HepG2 (cell line): ENCODE data around the gene CDYL. TPM values are rescaled to one million over a fixed set of nuclear protein-coding genes. Genes with fewer than 3 reads are reported as not detected.

Experiments
- EED ChIP-seq: sonication (generic); formaldehyde crosslinking; IDR thresholded peaks from 2 replicates; pipeline ENCODE4 v1.5.0; 2020; ENCODE audit warnings: mild to moderate bottlenecking, missing genetic modification reagents
- FOXA3 ChIP-seq: IDR thresholded peaks from 2 replicates; pipeline ENCODE4 v1.6.1; 2016; ENCODE audit warnings: missing genetic modification reagents, missing compliant biosample characterization
- KDM1A ChIP-seq: IDR thresholded peaks from 2 replicates; pipeline ENCODE4 v1.6.1; 2016; ENCODE audit warnings: missing compliant biosample characterization
- MEF2D ChIP-seq: sonication (generic); formaldehyde crosslinking; IDR thresholded peaks from 2 replicates; pipeline ENCODE4 v1.5.1; 2020; ENCODE audit warnings: mild to moderate bottlenecking, missing genetic modification reagents
- NFIC ChIP-seq: IDR thresholded peaks from 2 replicates; pipeline ENCODE4 v1.6.1; 2012; ENCODE audit warnings: mild to moderate bottlenecking, low read length, inconsistent platforms
- POLR2AphosphoS2 ChIP-seq: IDR thresholded peaks from 2 replicates; pipeline ENCODE4 v1.6.1; 2011; ENCODE audit warnings: low read depth, low read length, improper control_type of control experiment
- SCMH1 ChIP-seq: sonication (generic); formaldehyde crosslinking; IDR thresholded peaks from 2 replicates; pipeline ENCODE4 v1.9.0; 2021; ENCODE audit warnings: missing genetic modification reagents, mild to moderate bottlenecking, borderline replicate concordance
- SRSF4 ChIP-seq: fragments of 200-400 bp; formaldehyde crosslinking; IDR thresholded peaks from one replicate; pipeline ENCODE4 v1.6.1; 2018; ENCODE audit warnings: mild to moderate bottlenecking, low read depth, low read length, moderate library complexity; ENCODE audit not compliant: poor library complexity, severe bottlenecking
- TAF1 ChIP-seq: sonication (generic); formaldehyde crosslinking; IDR thresholded peaks from 2 replicates; pipeline ENCODE4 v1.4.0; 2020; ENCODE audit warnings: missing genetic modification reagents
- ZNF121 ChIP-seq: sonication (generic); formaldehyde crosslinking; IDR thresholded peaks from 2 replicates; pipeline ENCODE4 v1.5.0; 2020; ENCODE audit warnings: mild to moderate bottlenecking, missing genetic modification reagents
- ZNF20 ChIP-seq: sonication (generic); formaldehyde crosslinking; IDR thresholded peaks from 2 replicates; pipeline ENCODE4 v1.4.0; 2020; ENCODE audit warnings: mild to moderate bottlenecking, moderate library complexity, missing genetic modification reagents
- ZNF552 ChIP-seq: sonication (generic); formaldehyde crosslinking; IDR thresholded peaks from 2 replicates; pipeline ENCODE4 v1.9.0; 2022; ENCODE audit warnings: missing genetic modification reagents, mild to moderate bottlenecking, borderline replicate concordance
- ZNF670 ChIP-seq: sonication (generic); formaldehyde crosslinking; IDR thresholded peaks from 2 replicates; pipeline ENCODE4 v1.8.0; 2022; ENCODE audit warnings: mild to moderate bottlenecking, missing genetic modification reagents, borderline replicate concordance
- ZSCAN12 ChIP-seq: sonication (generic); formaldehyde crosslinking; IDR thresholded peaks from 2 replicates; pipeline ENCODE4 v1.9.0; 2021; ENCODE audit warnings: mild to moderate bottlenecking, missing genetic modification reagents
- polyA plus RNA-seq, 8 experiments: library from polyadenylated mRNA; depleted of rRNA in 3 of 8; stranded (reverse) in 7 of 8; unstranded in 1 of 8; fragments of >200 nt; fragmentation: Illumina TruSeq in 4 of 8; extraction: Trizol in 4 of 8; gene quantifications; 2 replicates each; pipeline versions ENCODE4 v1.2.1 to v1.2.3, GENCODE V29; 2011 to 2016; ENCODE audit warnings: low read depth in 4 of 8, missing spikeins in 1 of 8, mixed read lengths in 1 of 8; ENCODE audit not compliant: insufficient read depth in 1 of 8
- total RNA-seq, 5 experiments: library from RNA; depleted of rRNA; stranded (reverse); fragments of >200 nt; fragmentation: Illumina TruSeq; extraction: Trizol; gene quantifications; 2 replicates each; pipeline ENCODE4 v1.2.3, GENCODE V29; 2016; ENCODE audit warnings: low read depth in 1 of 5
- TF ChIP-seq, protein P1 (sequence below): sonication (generic); formaldehyde crosslinking; IDR thresholded peaks from 2 replicates; pipeline ENCODE4 v1.4.0; 2020; ENCODE audit warnings: mild to moderate bottlenecking, missing genetic modification reagents
- TF ChIP-seq, protein P2 (sequence below): sonication (generic); formaldehyde crosslinking; IDR thresholded peaks from 2 replicates; pipeline ENCODE4 v1.5.1; 2020; ENCODE audit warnings: missing genetic modification reagents, mild to moderate bottlenecking, borderline replicate concordance
- TF ChIP-seq, protein P3 (sequence below): sonication (generic); formaldehyde crosslinking; IDR thresholded peaks from 2 replicates; pipeline ENCODE4 v1.4.0; 2020; ENCODE audit warnings: missing genetic modification reagents, borderline replicate concordance

CDYL gene
- total and polyA plus RNA-seq, 2 of the 13 experiments (the other 11 are each of a cell fraction or from before 2014, with no cell fraction given) = 22.8 to 105 TPM

DNA sequence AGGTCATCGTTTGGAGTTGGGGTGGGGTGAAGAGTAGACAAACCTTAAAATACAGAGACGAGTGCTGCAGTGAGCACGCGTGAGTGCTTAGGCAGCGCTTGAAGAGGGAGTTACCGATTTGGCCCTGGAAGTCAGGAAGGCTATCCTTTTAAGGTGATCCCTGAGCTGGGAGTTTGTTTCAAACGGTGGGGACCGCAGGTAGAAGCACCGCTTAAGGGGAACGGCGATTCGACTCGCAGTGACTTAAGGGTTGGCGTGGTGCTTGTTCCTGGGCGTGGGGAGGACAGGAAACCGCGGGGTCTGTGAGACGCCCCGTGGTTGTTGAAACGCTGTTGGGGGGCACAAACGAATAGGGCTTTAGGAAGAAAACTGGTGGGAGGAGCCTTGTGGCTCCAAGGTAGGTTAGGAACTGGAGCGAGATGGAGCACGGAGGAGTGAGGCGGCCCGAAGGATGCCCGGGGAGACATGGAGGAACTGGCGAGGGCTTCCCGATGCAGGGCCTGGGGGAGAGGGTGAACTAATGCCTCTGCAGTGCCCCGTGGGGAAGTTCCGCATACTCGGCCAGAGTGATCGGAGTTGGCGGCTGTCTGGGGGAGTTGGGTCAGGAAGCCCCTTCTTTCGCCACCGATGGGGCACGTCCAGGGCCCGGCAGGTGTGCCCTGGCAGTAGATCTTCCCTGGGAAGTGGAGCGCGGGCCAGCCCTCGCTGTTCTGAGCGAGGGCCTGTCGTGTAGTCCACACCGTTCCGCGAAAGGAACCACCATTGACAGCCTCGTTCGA lies 1.3 kb upstream of the CDYL start (continued):
- TF ChIP-seq, protein P1, sequence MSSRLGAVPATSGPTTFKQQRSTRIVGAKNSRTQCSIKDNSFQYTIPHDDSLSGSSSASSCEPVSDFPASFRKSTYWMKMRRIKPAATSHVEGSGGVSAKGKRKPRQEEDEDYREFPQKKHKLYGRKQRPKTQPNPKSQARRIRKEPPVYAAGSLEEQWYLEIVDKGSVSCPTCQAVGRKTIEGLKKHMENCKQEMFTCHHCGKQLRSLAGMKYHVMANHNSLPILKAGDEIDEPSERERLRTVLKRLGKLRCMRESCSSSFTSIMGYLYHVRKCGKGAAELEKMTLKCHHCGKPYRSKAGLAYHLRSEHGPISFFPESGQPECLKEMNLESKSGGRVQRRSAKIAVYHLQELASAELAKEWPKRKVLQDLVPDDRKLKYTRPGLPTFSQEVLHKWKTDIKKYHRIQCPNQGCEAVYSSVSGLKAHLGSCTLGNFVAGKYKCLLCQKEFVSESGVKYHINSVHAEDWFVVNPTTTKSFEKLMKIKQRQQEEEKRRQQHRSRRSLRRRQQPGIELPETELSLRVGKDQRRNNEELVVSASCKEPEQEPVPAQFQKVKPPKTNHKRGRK = no peak
- TF ChIP-seq NFIC = no peak
- no peak for TF ChIP-seq SCMH1 (CRISPR knock-in tag)
- TF ChIP-seq SRSF4 = no peak
- TF ChIP-seq POLR2AphosphoS2 = no peak
- TF ChIP-seq, protein P2, sequence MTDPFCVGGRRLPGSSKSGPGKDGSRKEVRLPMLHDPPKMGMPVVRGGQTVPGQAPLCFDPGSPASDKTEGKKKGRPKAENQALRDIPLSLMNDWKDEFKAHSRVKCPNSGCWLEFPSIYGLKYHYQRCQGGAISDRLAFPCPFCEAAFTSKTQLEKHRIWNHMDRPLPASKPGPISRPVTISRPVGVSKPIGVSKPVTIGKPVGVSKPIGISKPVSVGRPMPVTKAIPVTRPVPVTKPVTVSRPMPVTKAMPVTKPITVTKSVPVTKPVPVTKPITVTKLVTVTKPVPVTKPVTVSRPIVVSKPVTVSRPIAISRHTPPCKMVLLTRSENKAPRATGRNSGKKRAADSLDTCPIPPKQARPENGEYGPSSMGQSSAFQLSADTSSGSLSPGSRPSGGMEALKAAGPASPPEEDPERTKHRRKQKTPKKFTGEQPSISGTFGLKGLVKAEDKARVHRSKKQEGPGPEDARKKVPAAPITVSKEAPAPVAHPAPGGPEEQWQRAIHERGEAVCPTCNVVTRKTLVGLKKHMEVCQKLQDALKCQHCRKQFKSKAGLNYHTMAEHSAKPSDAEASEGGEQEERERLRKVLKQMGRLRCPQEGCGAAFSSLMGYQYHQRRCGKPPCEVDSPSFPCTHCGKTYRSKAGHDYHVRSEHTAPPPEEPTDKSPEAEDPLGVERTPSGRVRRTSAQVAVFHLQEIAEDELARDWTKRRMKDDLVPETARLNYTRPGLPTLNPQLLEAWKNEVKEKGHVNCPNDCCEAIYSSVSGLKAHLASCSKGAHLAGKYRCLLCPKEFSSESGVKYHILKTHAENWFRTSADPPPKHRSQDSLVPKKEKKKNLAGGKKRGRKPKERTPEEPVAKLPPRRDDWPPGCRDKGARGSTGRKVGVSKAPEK (CRISPR knock-in tag) = no peak
- TF ChIP-seq ZNF670 (CRISPR knock-in tag) = 0 out of 2 replicates have a peak, but pooled peaks have one; percentile 9
- no peak for TF ChIP-seq EED (CRISPR knock-in tag)
- TF ChIP-seq ZNF552 (CRISPR knock-in tag) = no peak
- no peak for TF ChIP-seq ZSCAN12
- TF ChIP-seq, protein P3, sequence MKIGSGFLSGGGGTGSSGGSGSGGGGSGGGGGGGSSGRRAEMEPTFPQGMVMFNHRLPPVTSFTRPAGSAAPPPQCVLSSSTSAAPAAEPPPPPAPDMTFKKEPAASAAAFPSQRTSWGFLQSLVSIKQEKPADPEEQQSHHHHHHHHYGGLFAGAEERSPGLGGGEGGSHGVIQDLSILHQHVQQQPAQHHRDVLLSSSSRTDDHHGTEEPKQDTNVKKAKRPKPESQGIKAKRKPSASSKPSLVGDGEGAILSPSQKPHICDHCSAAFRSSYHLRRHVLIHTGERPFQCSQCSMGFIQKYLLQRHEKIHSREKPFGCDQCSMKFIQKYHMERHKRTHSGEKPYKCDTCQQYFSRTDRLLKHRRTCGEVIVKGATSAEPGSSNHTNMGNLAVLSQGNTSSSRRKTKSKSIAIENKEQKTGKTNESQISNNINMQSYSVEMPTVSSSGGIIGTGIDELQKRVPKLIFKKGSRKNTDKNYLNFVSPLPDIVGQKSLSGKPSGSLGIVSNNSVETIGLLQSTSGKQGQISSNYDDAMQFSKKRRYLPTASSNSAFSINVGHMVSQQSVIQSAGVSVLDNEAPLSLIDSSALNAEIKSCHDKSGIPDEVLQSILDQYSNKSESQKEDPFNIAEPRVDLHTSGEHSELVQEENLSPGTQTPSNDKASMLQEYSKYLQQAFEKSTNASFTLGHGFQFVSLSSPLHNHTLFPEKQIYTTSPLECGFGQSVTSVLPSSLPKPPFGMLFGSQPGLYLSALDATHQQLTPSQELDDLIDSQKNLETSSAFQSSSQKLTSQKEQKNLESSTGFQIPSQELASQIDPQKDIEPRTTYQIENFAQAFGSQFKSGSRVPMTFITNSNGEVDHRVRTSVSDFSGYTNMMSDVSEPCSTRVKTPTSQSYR = no peak
- no peak for TF ChIP-seq FOXA3
- no peak for TF ChIP-seq MEF2D (CRISPR knock-in tag)
- no peak for TF ChIP-seq TAF1 (CRISPR knock-in tag)
- no peak for TF ChIP-seq KDM1A (CRISPR knock-in tag)
- TF ChIP-seq ZNF20 (CRISPR knock-in tag) = no peak
- 0 out of 2 replicates have a peak, but pooled peaks have one; percentile 29 for TF ChIP-seq ZNF121 (CRISPR knock-in tag)
